ENCODE data around the gene MED13L. TPM values are rescaled to one million over a fixed set of nuclear protein-coding genes. Genes with fewer than 3 reads are reported as not detected.

Gene MED13L
- polyA plus RNA-seq, 1 of the 3 experiments (the other 2 are of a cell fraction), result 17.1 TPM

- H2AFZ ChIP-seq (ENCODE audit: low read depth), result no peak overlapping the region
- H3K27me3 ChIP-seq (ENCODE audit: insufficient read depth), result no peaks in the 10 kb centered on the region
- H3K79me2 ChIP-seq (ENCODE audit: insufficient read depth), result peaks cover 100% of the 10 kb centered on the region
- 84% methylated on average over 1 of the region's 1 CpG for WGBS (ENCODE audit: low lambda C conversion rate)
- H3K9ac ChIP-seq, result no peak overlapping the region
- H3K4me1 ChIP-seq (ENCODE audit: control insufficient read depth in 1 of 2, insufficient read depth in 2 of 2, low read depth in 1 of 2, low read length in 1 of 2), result peaks cover 16 to 78% of the 10 kb centered on the region in 2 experiments
- ChIA-PET CTCF (interaction anchor here (0.9 to 2.6 kb wide), 3 partner anchors 13 to 481 kb away, joined by 3 to 15 read pairs (median 3); no protein-coding TSS in a partner anchor), POLR2A (no interaction called here)
- no peaks in the 10 kb centered on the region for H3K9me2 ChIP-seq
- H3K4me2 ChIP-seq, result no peak overlapping the region
- TF ChIP-seq NFIC (IDR thresholded peaks at IDR 0.05; ENCODE audit: borderline replicate concordance), result no peak
- TF ChIP-seq MEF2A (IDR thresholded peaks at IDR 0.05; ENCODE audit: borderline replicate concordance, low read depth), result no peak
- TF ChIP-seq, protein P1, sequence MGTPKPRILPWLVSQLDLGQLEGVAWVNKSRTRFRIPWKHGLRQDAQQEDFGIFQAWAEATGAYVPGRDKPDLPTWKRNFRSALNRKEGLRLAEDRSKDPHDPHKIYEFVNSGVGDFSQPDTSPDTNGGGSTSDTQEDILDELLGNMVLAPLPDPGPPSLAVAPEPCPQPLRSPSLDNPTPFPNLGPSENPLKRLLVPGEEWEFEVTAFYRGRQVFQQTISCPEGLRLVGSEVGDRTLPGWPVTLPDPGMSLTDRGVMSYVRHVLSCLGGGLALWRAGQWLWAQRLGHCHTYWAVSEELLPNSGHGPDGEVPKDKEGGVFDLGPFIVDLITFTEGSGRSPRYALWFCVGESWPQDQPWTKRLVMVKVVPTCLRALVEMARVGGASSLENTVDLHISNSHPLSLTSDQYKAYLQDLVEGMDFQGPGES (IDR thresholded peaks at IDR 0.05; ENCODE audit: low read depth, low read length), result no peak
- no peak for TF ChIP-seq RFX5 (IDR thresholded peaks at IDR 0.05; ENCODE audit: low read length)
- DNase-seq, result no peak
- no peak overlapping the region for H3K4me3 ChIP-seq (ENCODE audit: low read depth in 2 of 2, low read length in 1 of 2)
- no peaks in the 10 kb centered on the region for H3K36me3 ChIP-seq (replicated peaks in 1 of 2; ENCODE audit: control insufficient read depth in 1 of 2, insufficient read depth in 2 of 2, low read length in 1 of 2)
- no peak overlapping the region for H3K27ac ChIP-seq (ENCODE audit: low read depth in 2 of 2, low read length in 1 of 2)
- no peaks in the 10 kb centered on the region for H3K9me3 ChIP-seq
- peaks cover 100% of the 10 kb centered on the region for H4K20me1 ChIP-seq (ENCODE audit: insufficient read depth)
- H3F3A ChIP-seq (replicated peaks; ENCODE audit: insufficient read depth), result peaks cover 23% of the 10 kb centered on the region
Observed at GRCh38 chr12:116128779-116129178, 148.7 kb downstream of the MED13L start.

GRCh38 chr12:116127859-116128258 is 149.6 kb downstream of the MED13L start:
- H3F3A ChIP-seq (replicated peaks; ENCODE audit: insufficient read depth), result peaks cover 32% of the 10 kb centered on the region
- H4K20me1 ChIP-seq (ENCODE audit: insufficient read depth), result peaks cover 100% of the 10 kb centered on the region
- ChIA-PET POLR2A (no interaction called here), CTCF (interaction anchor here (0.6 to 2.6 kb wide), 4 partner anchors 10 to 130 kb away, joined by 3 to 15 read pairs (median 4); no protein-coding TSS in a partner anchor)
- H3K9me3 ChIP-seq, result no peaks in the 10 kb centered on the region
- no peak overlapping the region for H2AFZ ChIP-seq (ENCODE audit: low read depth)
- peaks cover 100% of the 10 kb centered on the region for H3K79me2 ChIP-seq (ENCODE audit: insufficient read depth)
- H3K27ac ChIP-seq (ENCODE audit: low read depth in 2 of 2, low read length in 1 of 2), result no peak overlapping the region
- no peak overlapping the region for H3K4me2 ChIP-seq
- no peaks in the 10 kb centered on the region for H3K9me2 ChIP-seq
- no peak overlapping the region for H3K4me3 ChIP-seq (ENCODE audit: low read depth in 2 of 2, low read length in 1 of 2)
- H3K36me3 ChIP-seq (replicated peaks in 1 of 2; ENCODE audit: control insufficient read depth in 1 of 2, insufficient read depth in 2 of 2, low read length in 1 of 2), result no peaks in the 10 kb centered on the region
- DNase-seq, result no peak
- no peak overlapping the region for H3K9ac ChIP-seq
- TF ChIP-seq NFIC (IDR thresholded peaks at IDR 0.05; ENCODE audit: borderline replicate concordance) (no peak), SIN3A (IDR thresholded peaks at IDR 0.05; ENCODE audit: borderline replicate concordance, low read depth, low read length) (no peak), CHD2 (IDR thresholded peaks at IDR 0.05; ENCODE audit: low read length, partially characterized antibody) (no peak), GABPA (IDR thresholded peaks at IDR 0.05; ENCODE audit: low read depth) (no peak), MAX (IDR thresholded peaks at IDR 0.05; ENCODE audit: low read depth) (no peak)
- TF ChIP-seq, protein P2, sequence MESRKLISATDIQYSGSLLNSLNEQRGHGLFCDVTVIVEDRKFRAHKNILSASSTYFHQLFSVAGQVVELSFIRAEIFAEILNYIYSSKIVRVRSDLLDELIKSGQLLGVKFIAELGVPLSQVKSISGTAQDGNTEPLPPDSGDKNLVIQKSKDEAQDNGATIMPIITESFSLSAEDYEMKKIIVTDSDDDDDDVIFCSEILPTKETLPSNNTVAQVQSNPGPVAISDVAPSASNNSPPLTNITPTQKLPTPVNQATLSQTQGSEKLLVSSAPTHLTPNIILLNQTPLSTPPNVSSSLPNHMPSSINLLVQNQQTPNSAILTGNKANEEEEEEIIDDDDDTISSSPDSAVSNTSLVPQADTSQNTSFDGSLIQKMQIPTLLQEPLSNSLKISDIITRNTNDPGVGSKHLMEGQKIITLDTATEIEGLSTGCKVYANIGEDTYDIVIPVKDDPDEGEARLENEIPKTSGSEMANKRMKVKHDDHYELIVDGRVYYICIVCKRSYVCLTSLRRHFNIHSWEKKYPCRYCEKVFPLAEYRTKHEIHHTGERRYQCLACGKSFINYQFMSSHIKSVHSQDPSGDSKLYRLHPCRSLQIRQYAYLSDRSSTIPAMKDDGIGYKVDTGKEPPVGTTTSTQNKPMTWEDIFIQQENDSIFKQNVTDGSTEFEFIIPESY (IDR thresholded peaks at IDR 0.05; ENCODE audit: borderline replicate concordance, low read depth), result no peak
- H3K27me3 ChIP-seq (ENCODE audit: insufficient read depth), result no peaks in the 10 kb centered on the region
- peaks cover 18 to 76% of the 10 kb centered on the region in 2 experiments for H3K4me1 ChIP-seq (ENCODE audit: control insufficient read depth in 1 of 2, insufficient read depth in 2 of 2, low read depth in 1 of 2, low read length in 1 of 2)
- WGBS (ENCODE audit: low lambda C conversion rate), result 94% methylated on average over 2 of the region's 2 CpGs

Measured in SK-N-SH (cell line).